BJ (cell line): ENCODE measurements around the gene CPAMD8. TPM values are rescaled to one million over a fixed set of nuclear protein-coding genes. Genes with fewer than 3 reads are reported as not detected.

Experiments used
- CTCF ChIA-PET: fragments of 350-600 bp; formaldehyde crosslinking; extraction: SDS; loops from one replicate; lab custom pipeline; 2021; ENCODE audit warnings: antibody characterized with exemption, inconsistent platforms; lab: Yijun Ruan, JAX
- POLR2A ChIA-PET: fragments of 300-600 bp; sonication (Branson Sonifier 250); formaldehyde crosslinking; extraction: SDS; loops from one replicate; lab custom pipeline; 2021; ENCODE audit warnings: antibody characterized with exemption; lab: Charles Lee
- DNase-seq: peaks from one replicate; pipeline ENCODE4 v3.0.0-alpha.2; 2011; ENCODE audit warnings: low read depth
- H3K27me3 ChIP-seq: 2 replicates; pipeline ENCODE4 v1.6.0; 2011; ENCODE audit warnings: low read length; ENCODE audit not compliant: control insufficient read depth, insufficient read depth
- H3K36me3 ChIP-seq: 2 replicates; pipeline ENCODE4 v1.5.1; 2011; ENCODE audit warnings: low read length; ENCODE audit not compliant: control insufficient read depth, insufficient read depth
- H3K4me3 ChIP-seq: 2 replicates; pipeline ENCODE4 v1.5.1; 2011; ENCODE audit warnings: low read depth, mild to moderate bottlenecking, control low read depth, low read length
- CTCF ChIP-seq: IDR thresholded peaks from 2 replicates; pipeline ENCODE4 v1.5.1; 2011; ENCODE audit warnings: low read depth, mild to moderate bottlenecking, control low read depth, inconsistent platforms, low read length, moderate library complexity; ENCODE audit not compliant: insufficient read depth
- polyA plus RNA-seq: library from polyadenylated mRNA; depleted of rRNA; stranded (reverse); fragments of >200 nt; gene quantifications from 2 replicates; pipeline ENCODE4 v1.2.3, GENCODE V29; 2011

CPAMD8 gene
- polyA plus RNA-seq, 1 experiment, result 1.1 TPM

GRCh38 chr19:16853066-16853465 lies 173.5 kb downstream of the CPAMD8 start:
- H3K36me3 ChIP-seq, result peaks cover 25% of the 10 kb centered on the region
- no peaks in the 10 kb centered on the region for H3K27me3 ChIP-seq
- no peak for TF ChIP-seq CTCF
- POLR2A ChIA-PET, result no interaction called here
- H3K4me3 ChIP-seq, result no peak overlapping the region
- CTCF ChIA-PET, result no interaction called here
- no peak for DNase-seq

GRCh38 chr19:16851031-16851712 lies 175.4 kb downstream of the CPAMD8 start:
- TF ChIP-seq CTCF, result no peak
- Histone ChIP-seq H3K36me3 (peaks cover 35% of the 10 kb centered on the region), H3K4me3 (no peak overlapping the region), H3K27me3 (no peaks in the 10 kb centered on the region)
- no peak for DNase-seq
- ChIA-PET POLR2A (no interaction called here), CTCF (no interaction called here)

GRCh38 chr19:16850133-16850532 lies 176.5 kb downstream of the CPAMD8 start:
- POLR2A ChIA-PET, result no interaction called here

GRCh38 chr19:16849168-16849567 lies 177.4 kb downstream of the CPAMD8 start:
- Histone ChIP-seq H3K4me3 (no peak overlapping the region), H3K27me3 (no peaks in the 10 kb centered on the region), H3K36me3 (peaks cover 38% of the 10 kb centered on the region)
- ChIA-PET POLR2A (no interaction called here), CTCF (interaction anchor here (1.3 kb wide), 1 partner anchor 24 kb away, joined by 4 read pairs; no protein-coding TSS in a partner anchor)
- no peak for TF ChIP-seq CTCF
- no peak for DNase-seq

More at GRCh38 chr19:16850133-16850532, 176.5 kb downstream of the CPAMD8 start:
- Histone ChIP-seq H3K36me3 (peaks cover 36% of the 10 kb centered on the region), H3K4me3 (no peak overlapping the region), H3K27me3 (no peaks in the 10 kb centered on the region)
- DNase-seq, result no peak
- no peak for TF ChIP-seq CTCF
- CTCF ChIA-PET, result interaction anchor here (1.3 kb wide), 1 partner anchor 25 kb away, joined by 4 read pairs; no protein-coding TSS in a partner anchor

GRCh38 chr19:16847430-16847829 lies 179.2 kb downstream of the CPAMD8 start:
- H3K36me3 ChIP-seq, result peaks cover 42% of the 10 kb centered on the region
- DNase-seq, result no peak
- CTCF ChIA-PET, result interaction anchor here (0.8 kb wide), 1 partner anchor 11 kb away, joined by 3 read pairs; no protein-coding TSS in a partner anchor
- no peak overlapping the region for H3K4me3 ChIP-seq
- H3K27me3 ChIP-seq, result no peaks in the 10 kb centered on the region
- POLR2A ChIA-PET, result no interaction called here
- TF ChIP-seq CTCF, result no peak
